PC-3 (cell line): ENCODE results near the gene ETV3. TPM values are rescaled to one million over a fixed set of nuclear protein-coding genes. Genes with fewer than 3 reads are reported as not detected.

Experiments
- ATAC-seq: fragments of 200-7000 bp; cut with Tn5 transposase; 2 replicates; pipeline ENCODE4 v1.9.1; 2020; ENCODE audit warnings: mild to moderate bottlenecking, moderate library complexity
- BruUV-seq: library from RNA; stranded (reverse); fragments of 400-500 nt; replicated peaks from 2 replicates; lab custom pipeline; 2021; lab: Mats Ljungman, UMichigan
- CTCF ChIA-PET: fragments of 300-600 bp; sonication (Branson Sonifier 250); formaldehyde crosslinking; loops from one replicate; lab custom pipeline; 2022; ENCODE audit warnings: antibody characterized with exemption; lab: Charles Lee
- POLR2A ChIA-PET: fragments of 300-600 bp; sonication (Branson Sonifier 250); formaldehyde crosslinking; loops from one replicate; lab custom pipeline; 2022; ENCODE audit warnings: antibody characterized with exemption; ENCODE audit not compliant: unreplicated experiment; lab: Charles Lee
- DNase-seq: peaks from one replicate; pipeline ENCODE4 v3.0.0-alpha.2; 2015
- H2AFZ ChIP-seq: fragments of 300-600 bp; sonication (generic); 2 replicates; pipeline ENCODE4 v1.6.0; 2016; ENCODE audit warnings: antibody characterized with exemption, low read length
- H3F3A ChIP-seq: fragments of 300-600 bp; sonication (generic); one replicate; pipeline ENCODE4 v1.6.0; 2017; ENCODE audit warnings: antibody characterized with exemption, low read length, control low read depth, mild to moderate bottlenecking; ENCODE audit not compliant: unreplicated experiment
- H3K27ac ChIP-seq: fragments of 300-600 bp; sonication (generic); 2 replicates; pipeline ENCODE4 v1.5.1; 2016; ENCODE audit warnings: mild to moderate bottlenecking, low read length
- H3K27me3 ChIP-seq: fragments of 300-600 bp; sonication (generic); 2 replicates; pipeline ENCODE4 v1.6.1; 2016; ENCODE audit warnings: low read length, mixed read lengths
- H3K36me3 ChIP-seq: fragments of 300-600 bp; sonication (generic); 2 replicates; pipeline ENCODE4 v1.6.1; 2016; ENCODE audit warnings: low read depth, mixed run types, low read length, mixed read lengths
- H3K4me1 ChIP-seq: fragments of 300-600 bp; sonication (generic); 2 replicates; pipeline ENCODE4 v1.5.1; 2016; ENCODE audit warnings: low read length; ENCODE audit not compliant: insufficient read depth
- H3K4me2 ChIP-seq: fragments of 300-600 bp; sonication (generic); 2 replicates; pipeline ENCODE4 v1.6.0; 2016; ENCODE audit warnings: low read length
- H3K4me3 ChIP-seq: fragments of 300-600 bp; sonication (generic); 2 replicates; pipeline ENCODE4 v1.5.1; 2016; ENCODE audit warnings: mild to moderate bottlenecking, low read length, mixed read lengths
- H3K79me2 ChIP-seq: fragments of 300-600 bp; sonication (generic); 2 replicates; pipeline ENCODE4 v1.6.1; 2017; ENCODE audit warnings: low read length, mixed read lengths
- H3K9ac ChIP-seq: fragments of 300-600 bp; sonication (generic); 2 replicates; pipeline ENCODE4 v1.6.0; 2016; ENCODE audit warnings: mild to moderate bottlenecking, low read length
- H3K9me2 ChIP-seq: fragments of 300-600 bp; sonication (generic); replicated peaks from 2 replicates; pipeline ENCODE4 v1.6.1; 2016; ENCODE audit warnings: mixed run types, low read length, mixed read lengths
- H3K9me3 ChIP-seq: fragments of 300-600 bp; sonication (generic); 2 replicates; pipeline ENCODE4 v1.6.1; 2016; ENCODE audit warnings: low read length, mixed read lengths
- H4K20me1 ChIP-seq: fragments of 300-600 bp; sonication (generic); 2 replicates; pipeline ENCODE4 v1.6.1; 2016; ENCODE audit warnings: low read length, mixed read lengths
- EZH2 ChIP-seq: fragments of 300-600 bp; sonication (generic); IDR thresholded peaks from one replicate; pipeline ENCODE4 v1.6.1; 2017; ENCODE audit warnings: antibody characterized with exemption, mild to moderate bottlenecking, low read length; ENCODE audit not compliant: unreplicated experiment
- EZH2phosphoT487 ChIP-seq: fragments of 300-600 bp; sonication (generic); IDR thresholded peaks from 2 replicates; pipeline ENCODE4 v1.6.1; 2018; ENCODE audit warnings: mild to moderate bottlenecking, antibody characterized with exemption, low read length, borderline replicate concordance
- intact Hi-C: fragments of 100-400 bp; cut with micrococcal nuclease; formaldehyde crosslinking; loops from 2 replicates; pipeline ENCODE4 v1.9.0; 2023
- total RNA-seq: library from RNA; depleted of rRNA; stranded (reverse); fragments of >200 nt; gene quantifications from 2 replicates; pipeline ENCODE4 v1.2.3, GENCODE V29; 2014
- TF ChIP-seq, protein P1 (sequence below): fragments of 300-600 bp; sonication (generic); conservative IDR thresholded peaks from 2 replicates; pipeline ENCODE4 v1.5.1; 2017; ENCODE audit warnings: antibody characterized with exemption, low read depth, mild to moderate bottlenecking, low read length

The ETV3 gene
- total RNA-seq, 1 experiment from 2014 or later = 12.2 TPM

DNA sequence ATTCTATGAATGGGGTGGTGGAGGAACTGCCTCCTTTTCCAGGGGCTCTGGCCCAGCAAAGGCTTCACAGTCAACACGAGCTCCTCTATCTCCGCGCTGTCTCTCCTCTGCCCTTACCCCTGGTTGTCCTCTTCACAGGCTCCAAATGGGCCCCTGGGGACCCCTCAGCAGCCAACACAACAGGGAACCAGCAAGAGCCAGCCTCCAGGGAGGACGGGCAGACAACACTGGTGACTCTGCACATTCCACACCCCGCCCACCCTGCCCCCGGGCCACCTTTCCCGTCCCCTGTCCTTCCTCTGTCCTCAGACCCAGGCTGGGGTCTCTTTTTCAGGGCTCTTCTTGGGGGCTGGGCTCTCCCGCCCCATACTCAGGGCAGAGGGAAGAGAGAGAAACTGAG lies 17.5 kb upstream of the ETV3 start:
- BruUV-seq = no TSS peak
- DNase-seq (no peak), ATAC-seq (peak; percentile 33)
- ChIA-PET CTCF (interaction anchor here (0.8 to 4.1 kb wide), 2 partner anchors 19 to 65 kb away, joined by 3 to 72 read pairs; no protein-coding TSS in a partner anchor), POLR2A (interaction anchor here (0.6 kb wide), 1 partner anchor 159 kb away, joined by 4 read pairs; no protein-coding TSS in a partner anchor)
- peak overlapping the region; percentile 85 for H3K4me2 ChIP-seq
- peak overlapping the region; percentile 83 for H2AFZ ChIP-seq
- H3K27ac ChIP-seq = no peak overlapping the region
- peaks cover 11% of the 10 kb centered on the region for H3K4me1 ChIP-seq
- intact Hi-C loops = loop anchor here (1.0 kb wide), 1 partner anchor 65 kb away; no protein-coding TSS in a partner anchor
- no peaks in the 10 kb centered on the region for H3K79me2 ChIP-seq
- no peaks in the 10 kb centered on the region for H4K20me1 ChIP-seq
- H3K9me2 ChIP-seq = no peaks in the 10 kb centered on the region
- no peak overlapping the region for H3K9ac ChIP-seq
- H3K27me3 ChIP-seq = peaks cover 39% of the 10 kb centered on the region
- no peak for TF ChIP-seq EZH2
- no peak for TF ChIP-seq EZH2phosphoT487
- TF ChIP-seq, protein P1, sequence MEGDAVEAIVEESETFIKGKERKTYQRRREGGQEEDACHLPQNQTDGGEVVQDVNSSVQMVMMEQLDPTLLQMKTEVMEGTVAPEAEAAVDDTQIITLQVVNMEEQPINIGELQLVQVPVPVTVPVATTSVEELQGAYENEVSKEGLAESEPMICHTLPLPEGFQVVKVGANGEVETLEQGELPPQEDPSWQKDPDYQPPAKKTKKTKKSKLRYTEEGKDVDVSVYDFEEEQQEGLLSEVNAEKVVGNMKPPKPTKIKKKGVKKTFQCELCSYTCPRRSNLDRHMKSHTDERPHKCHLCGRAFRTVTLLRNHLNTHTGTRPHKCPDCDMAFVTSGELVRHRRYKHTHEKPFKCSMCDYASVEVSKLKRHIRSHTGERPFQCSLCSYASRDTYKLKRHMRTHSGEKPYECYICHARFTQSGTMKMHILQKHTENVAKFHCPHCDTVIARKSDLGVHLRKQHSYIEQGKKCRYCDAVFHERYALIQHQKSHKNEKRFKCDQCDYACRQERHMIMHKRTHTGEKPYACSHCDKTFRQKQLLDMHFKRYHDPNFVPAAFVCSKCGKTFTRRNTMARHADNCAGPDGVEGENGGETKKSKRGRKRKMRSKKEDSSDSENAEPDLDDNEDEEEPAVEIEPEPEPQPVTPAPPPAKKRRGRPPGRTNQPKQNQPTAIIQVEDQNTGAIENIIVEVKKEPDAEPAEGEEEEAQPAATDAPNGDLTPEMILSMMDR = no peak
- H3K9me3 ChIP-seq = no peaks in the 10 kb centered on the region
- peak overlapping the region; percentile 60 for H3K4me3 ChIP-seq
- H3K36me3 ChIP-seq = no peaks in the 10 kb centered on the region
- no peaks in the 10 kb centered on the region for H3F3A ChIP-seq

DNA sequence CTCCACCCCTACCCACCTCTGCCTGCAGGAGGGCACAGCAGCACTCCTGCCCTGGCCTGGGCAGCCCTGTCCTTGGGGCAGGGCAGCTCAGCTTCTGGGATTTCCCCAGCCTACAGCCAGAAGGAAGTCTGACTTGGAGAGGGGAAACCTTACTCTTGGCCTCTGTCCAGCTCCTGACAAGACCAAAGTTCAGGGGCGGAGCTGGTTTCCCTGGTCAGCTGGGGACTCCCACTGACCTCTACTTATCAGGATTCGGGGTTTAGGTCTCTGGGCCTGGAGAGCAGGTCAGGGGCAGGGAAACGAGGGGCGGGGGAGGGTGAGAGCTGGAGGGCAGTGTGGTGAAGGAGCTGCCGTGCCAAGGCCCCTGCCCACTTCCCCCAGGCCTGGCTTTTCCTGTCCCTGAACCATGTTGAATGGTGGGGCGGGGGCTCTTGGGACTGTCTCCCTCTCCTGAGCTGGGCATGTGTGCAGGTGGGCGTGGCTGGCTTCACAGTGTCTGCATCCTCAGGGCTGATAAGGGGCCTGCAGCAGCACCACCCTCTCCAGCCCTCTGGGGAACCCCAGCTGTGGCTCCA lies 16.8 kb upstream of the ETV3 start:
- peaks cover 11% of the 10 kb centered on the region for H3K4me1 ChIP-seq
- no TSS peak for BruUV-seq
- no peak overlapping the region for H3K4me3 ChIP-seq
- H3K9me2 ChIP-seq = no peaks in the 10 kb centered on the region
- H3K27ac ChIP-seq = no peak overlapping the region
- ChIA-PET CTCF (interaction anchor here (4.1 kb wide), 1 partner anchor 65 kb away, joined by 72 read pairs; no protein-coding TSS in a partner anchor), POLR2A (interaction anchor here (0.6 to 0.7 kb wide), 2 partner anchors 16 to 159 kb away, joined by 4 read pairs; no protein-coding TSS in a partner anchor)
- H3K36me3 ChIP-seq = no peaks in the 10 kb centered on the region
- 0 out of 2 replicates have a peak overlapping the region, but pooled peaks have one; percentile 23 for H2AFZ ChIP-seq
- TF ChIP-seq EZH2 (no peak), EZH2phosphoT487 (no peak)
- TF ChIP-seq, protein P1 = no peak
- peaks cover 35% of the 10 kb centered on the region for H3K27me3 ChIP-seq
- peak; percentile 31 for ATAC-seq
- H4K20me1 ChIP-seq = no peaks in the 10 kb centered on the region
- H3K79me2 ChIP-seq = no peaks in the 10 kb centered on the region
- peak overlapping the region; percentile 85; the same call in 1 of the 2 replicates for H3K4me2 ChIP-seq
- peak; percentile 43 for DNase-seq
- H3K9me3 ChIP-seq = no peaks in the 10 kb centered on the region
- intact Hi-C loops = no loop called here
- H3K9ac ChIP-seq = no peak overlapping the region
- no peaks in the 10 kb centered on the region for H3F3A ChIP-seq

DNA sequence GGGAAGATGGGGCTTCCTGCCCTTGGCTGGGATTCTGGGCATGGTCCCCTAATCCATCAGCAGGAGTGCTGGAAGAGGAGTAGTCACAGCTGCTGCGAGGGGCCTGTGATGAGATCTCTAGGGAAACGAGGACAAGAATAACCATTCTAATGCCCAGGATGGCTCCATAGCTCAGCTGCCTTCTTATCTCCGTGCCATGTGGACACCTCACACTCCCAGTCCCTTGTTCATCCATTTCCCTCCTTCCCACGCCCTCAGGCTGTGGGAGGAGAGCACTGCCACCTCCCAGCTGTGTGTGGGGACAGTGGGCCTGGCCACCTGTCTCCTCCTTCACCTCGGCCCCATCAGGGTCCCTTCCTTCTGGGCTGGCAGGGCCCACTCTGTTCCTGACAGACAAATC lies 16.1 kb upstream of the ETV3 start:
- no peak overlapping the region for H3K4me2 ChIP-seq

More for the DNA sequence above, 16.1 kb upstream of the ETV3 start:
- no peak; the same call in 1 of the 2 replicates for ATAC-seq
- Histone ChIP-seq H3K9me2 (no peaks in the 10 kb centered on the region), H2AFZ (no peak overlapping the region), H3K79me2 (no peaks in the 10 kb centered on the region), H3K36me3 (no peaks in the 10 kb centered on the region), H3K27ac (no peak overlapping the region), H3K9ac (no peak overlapping the region), H3K4me3 (no peak overlapping the region), H3K27me3 (peaks cover 35% of the 10 kb centered on the region), H3F3A (no peaks in the 10 kb centered on the region), H3K4me1 (peaks cover 11% of the 10 kb centered on the region), H3K9me3 (no peaks in the 10 kb centered on the region), H4K20me1 (no peaks in the 10 kb centered on the region)
- no peak for TF ChIP-seq EZH2phosphoT487
- TF ChIP-seq, protein P1 = no peak
- TF ChIP-seq EZH2 = no peak
- POLR2A ChIA-PET = interaction anchor here (0.7 kb wide), 1 partner anchor 15 kb away, joined by 4 read pairs; no protein-coding TSS in a partner anchor
- no TSS peak for BruUV-seq
- CTCF ChIA-PET = interaction anchor here (4.1 kb wide), 1 partner anchor 64 kb away, joined by 72 read pairs; no protein-coding TSS in a partner anchor
- intact Hi-C loops = no loop called here
- DNase-seq = no peak
